ENCODE measurements around the gene INCENP.

INCENP gene

GRCh38 chr11:62148271-62148980, 24.6 kb downstream of the INCENP start:
- Histone ChIP-seq H3K4me3 (ENCODE audit: low read length) (no peak overlapping the region), H3K36me3 (ENCODE audit: control insufficient read depth, insufficient read depth, low read length) (peaks cover 45% of the 10 kb centered on the region), H3K27ac (ENCODE audit: low read depth, low read length) (no peak overlapping the region), H3K27me3 (ENCODE audit: control insufficient read depth, insufficient read depth, low read length) (no peaks in the 10 kb centered on the region), H3K4me1 (ENCODE audit: control insufficient read depth, insufficient read depth, low read length) (no peaks in the 10 kb centered on the region), H3K9ac (ENCODE audit: low read length) (no peak overlapping the region)

DNA sequence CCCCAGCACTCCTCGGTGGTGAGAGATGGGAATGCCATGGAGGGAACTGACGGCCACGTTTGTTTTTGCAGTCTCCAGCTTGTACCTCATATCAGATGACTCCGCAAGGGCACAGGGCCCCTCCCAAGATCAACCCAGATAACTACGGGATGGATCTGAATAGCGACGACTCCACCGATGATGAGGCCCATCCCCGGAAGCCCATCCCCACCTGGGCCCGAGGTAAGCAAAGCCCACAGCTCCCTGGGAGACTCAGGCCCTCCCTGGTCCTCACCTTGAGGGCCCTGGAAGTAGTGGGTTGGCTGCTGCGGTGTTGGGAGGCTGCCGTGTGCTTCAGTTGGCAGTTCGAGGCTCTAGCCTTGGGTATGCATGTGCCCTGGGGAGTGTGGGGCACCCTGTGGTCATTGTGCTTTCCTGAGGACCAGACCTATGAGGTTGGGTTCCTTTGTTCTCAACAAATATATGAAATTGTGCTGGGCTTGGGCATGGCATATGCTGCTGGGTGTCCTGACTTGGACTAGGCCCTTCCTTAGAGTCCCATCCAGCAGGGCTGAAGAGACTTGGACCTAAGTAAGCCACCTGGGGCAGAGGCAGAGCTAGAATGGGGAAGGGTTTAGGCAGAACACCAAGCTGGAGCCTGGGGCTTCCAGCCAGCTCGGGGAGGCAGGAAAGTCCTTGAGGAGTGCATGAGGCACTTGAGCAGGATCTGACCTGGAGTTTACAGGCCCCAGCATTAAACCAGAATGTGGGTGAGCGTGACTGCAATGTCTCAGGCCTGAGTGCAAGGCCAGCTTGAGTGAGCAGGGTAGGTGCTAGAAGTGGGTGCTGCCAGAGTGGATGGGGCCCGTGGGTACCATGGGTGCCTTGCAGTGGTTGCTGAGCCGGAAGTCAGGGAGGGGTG, 26.4 kb downstream of the INCENP start:
- Histone ChIP-seq H3K27me3 (ENCODE audit: control insufficient read depth, insufficient read depth, low read length) (no peaks in the 10 kb centered on the region), H3K4me1 (ENCODE audit: control insufficient read depth, insufficient read depth, low read length) (no peaks in the 10 kb centered on the region), H3K9ac (ENCODE audit: low read length) (no peak overlapping the region), H3K27ac (ENCODE audit: low read depth, low read length) (no peak overlapping the region), H3K4me3 (ENCODE audit: low read length) (no peak overlapping the region), H3K36me3 (ENCODE audit: control insufficient read depth, insufficient read depth, low read length) (peaks cover 43% of the 10 kb centered on the region)

- H3K27ac ChIP-seq (ENCODE audit: low read depth, low read length) = no peak overlapping the region
- no peak overlapping the region for H3K4me3 ChIP-seq (ENCODE audit: low read length)
- peaks cover 36% of the 10 kb centered on the region for H3K36me3 ChIP-seq (ENCODE audit: control insufficient read depth, insufficient read depth, low read length)
- H3K9ac ChIP-seq (ENCODE audit: low read length) = no peak overlapping the region
- H3K4me1 ChIP-seq (ENCODE audit: control insufficient read depth, insufficient read depth, low read length) = no peaks in the 10 kb centered on the region
- H3K27me3 ChIP-seq (ENCODE audit: control insufficient read depth, insufficient read depth, low read length) = no peaks in the 10 kb centered on the region
Observed at GRCh38 chr11:62150887-62151736, 27.3 kb downstream of the INCENP start.

DNA sequence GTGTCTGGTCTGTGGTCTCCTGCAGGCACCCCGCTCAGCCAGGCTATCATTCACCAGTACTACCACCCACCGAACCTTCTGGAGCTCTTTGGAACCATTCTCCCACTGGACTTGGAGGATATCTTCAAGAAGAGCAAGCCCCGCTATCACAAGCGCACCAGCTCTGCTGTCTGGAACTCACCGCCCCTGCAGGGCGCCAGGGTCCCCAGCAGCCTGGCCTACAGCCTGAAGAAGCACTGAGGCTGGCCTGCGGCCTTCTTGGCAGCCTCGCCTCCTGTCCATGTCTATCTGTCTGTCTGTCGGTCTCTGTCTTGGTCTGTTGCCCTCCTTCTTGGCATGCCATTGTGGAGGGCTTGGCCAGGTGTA, 27.9 kb downstream of the INCENP start:
- Histone ChIP-seq H3K9ac (ENCODE audit: low read length) (no peak overlapping the region), H3K4me3 (ENCODE audit: low read length) (no peak overlapping the region), H3K27me3 (ENCODE audit: control insufficient read depth, insufficient read depth, low read length) (no peaks in the 10 kb centered on the region), H3K27ac (ENCODE audit: low read depth, low read length) (no peak overlapping the region), H3K36me3 (ENCODE audit: control insufficient read depth, insufficient read depth, low read length) (peaks cover 32% of the 10 kb centered on the region), H3K4me1 (ENCODE audit: control insufficient read depth, insufficient read depth, low read length) (no peaks in the 10 kb centered on the region)

DNA sequence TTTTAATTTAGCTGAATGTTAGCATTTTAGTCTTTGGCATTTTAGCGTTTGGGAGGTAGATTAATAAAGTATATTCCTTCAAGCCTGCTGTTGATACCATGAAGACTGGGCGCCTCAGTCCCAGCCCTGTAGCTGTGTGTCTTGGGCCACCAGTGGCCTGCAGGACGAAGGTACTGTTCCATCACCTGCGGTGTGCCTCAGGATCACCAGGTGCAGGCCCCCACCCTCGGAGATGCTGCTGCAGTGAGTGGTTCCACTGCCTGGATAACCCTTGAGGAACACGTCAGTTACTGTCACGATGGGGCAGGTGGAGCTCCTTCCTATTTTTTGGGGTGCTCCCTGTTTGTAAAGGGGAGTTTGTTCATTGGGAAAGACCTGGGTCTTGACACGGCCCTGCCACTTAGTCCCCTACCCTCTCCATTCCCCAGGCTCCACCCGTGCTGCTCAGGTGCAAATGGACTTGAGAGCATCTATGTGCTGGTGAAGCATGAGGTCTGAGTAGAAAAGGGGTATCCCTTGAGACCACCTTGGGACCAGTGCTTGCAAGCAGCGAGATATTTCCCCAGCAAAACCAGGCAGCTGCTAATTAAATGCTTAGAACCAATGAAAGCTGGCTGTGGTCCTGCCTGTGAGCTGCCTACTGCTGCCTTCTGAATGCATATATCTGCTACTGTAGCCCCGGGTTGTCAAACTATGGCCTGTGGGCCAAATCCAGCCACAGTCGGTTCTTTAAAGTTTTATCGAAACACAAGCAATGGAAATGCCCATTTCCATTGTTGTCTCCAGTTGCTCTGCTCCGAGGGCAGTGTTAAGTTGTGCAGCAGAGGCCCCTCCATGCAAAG, 28.7 kb downstream of the INCENP start:
- Histone ChIP-seq H3K27me3 (ENCODE audit: control insufficient read depth, insufficient read depth, low read length) (no peaks in the 10 kb centered on the region), H3K36me3 (ENCODE audit: control insufficient read depth, insufficient read depth, low read length) (peaks cover 26% of the 10 kb centered on the region), H3K27ac (ENCODE audit: low read depth, low read length) (no peak overlapping the region), H3K9ac (ENCODE audit: low read length) (no peak overlapping the region), H3K4me3 (ENCODE audit: low read length) (no peak overlapping the region), H3K4me1 (ENCODE audit: control insufficient read depth, insufficient read depth, low read length) (no peaks in the 10 kb centered on the region)

- H3K36me3 ChIP-seq (ENCODE audit: control insufficient read depth, insufficient read depth, low read length) = peaks cover 23% of the 10 kb centered on the region
- no peak overlapping the region for H3K9ac ChIP-seq (ENCODE audit: low read length)
- no peak overlapping the region for H3K4me3 ChIP-seq (ENCODE audit: low read length)
- H3K27ac ChIP-seq (ENCODE audit: low read depth, low read length) = no peak overlapping the region
- H3K27me3 ChIP-seq (ENCODE audit: control insufficient read depth, insufficient read depth, low read length) = no peaks in the 10 kb centered on the region
- no peaks in the 10 kb centered on the region for H3K4me1 ChIP-seq (ENCODE audit: control insufficient read depth, insufficient read depth, low read length)
Observed at GRCh38 chr11:62153087-62153395, 29.2 kb downstream of the INCENP start.

DNA sequence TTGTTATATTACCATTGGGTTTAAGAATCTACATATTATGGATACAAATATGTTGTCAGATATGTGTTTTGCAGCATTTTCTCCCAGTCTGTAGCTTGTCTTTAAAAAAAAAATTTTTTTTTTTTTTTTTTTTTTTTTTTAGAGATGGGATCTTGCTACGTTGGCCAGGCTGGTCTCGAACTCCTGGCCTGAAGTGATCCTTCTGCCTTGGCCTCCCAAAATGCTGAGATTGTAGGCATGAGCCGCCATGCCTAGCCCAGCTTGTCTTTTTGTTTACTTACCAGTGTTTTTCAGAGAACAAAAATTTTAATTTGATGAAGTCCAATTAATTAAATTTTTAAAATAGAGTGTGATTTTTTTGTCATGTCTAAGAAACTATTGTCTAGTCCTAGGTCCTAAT, 29.8 kb downstream of the INCENP start:
- peaks cover 21% of the 10 kb centered on the region for H3K36me3 ChIP-seq (ENCODE audit: control insufficient read depth, insufficient read depth, low read length)
- H3K4me1 ChIP-seq (ENCODE audit: control insufficient read depth, insufficient read depth, low read length) = no peaks in the 10 kb centered on the region
- H3K9ac ChIP-seq (ENCODE audit: low read length) = no peak overlapping the region
- H3K27me3 ChIP-seq (ENCODE audit: control insufficient read depth, insufficient read depth, low read length) = no peaks in the 10 kb centered on the region
- H3K4me3 ChIP-seq (ENCODE audit: low read length) = no peak overlapping the region
- H3K27ac ChIP-seq (ENCODE audit: low read depth, low read length) = no peak overlapping the region

- no peak overlapping the region for H3K4me3 ChIP-seq (ENCODE audit: low read length)
- H3K27ac ChIP-seq (ENCODE audit: low read depth, low read length) = no peak overlapping the region
- no peaks in the 10 kb centered on the region for H3K27me3 ChIP-seq (ENCODE audit: control insufficient read depth, insufficient read depth, low read length)
- no peak overlapping the region for H3K9ac ChIP-seq (ENCODE audit: low read length)
- H3K4me1 ChIP-seq (ENCODE audit: control insufficient read depth, insufficient read depth, low read length) = no peaks in the 10 kb centered on the region
- peaks cover 2% of the 10 kb centered on the region for H3K36me3 ChIP-seq (ENCODE audit: control insufficient read depth, insufficient read depth, low read length)
Observed at GRCh38 chr11:62157603-62158002, 33.8 kb downstream of the INCENP start.

DNA sequence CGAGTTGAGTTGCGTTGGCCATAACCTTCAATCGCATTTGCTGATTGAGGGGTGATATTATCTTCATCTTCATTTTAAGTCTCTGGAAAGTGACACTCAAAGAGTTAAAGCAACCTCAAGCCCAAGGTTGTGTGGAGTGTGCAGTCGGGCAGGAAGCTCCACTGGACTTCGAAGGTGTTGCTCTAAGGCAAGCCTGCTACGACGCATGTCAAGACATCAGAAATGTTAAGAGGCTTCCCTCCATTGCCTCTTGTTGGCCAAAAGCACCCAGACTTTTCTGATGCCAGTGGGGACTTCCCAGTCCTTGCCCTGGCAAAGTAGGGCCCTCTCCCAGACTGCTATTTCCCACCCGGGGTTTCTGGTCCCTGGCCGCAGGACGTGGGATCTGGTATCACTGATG, 42.6 kb downstream of the INCENP start:
- Histone ChIP-seq H3K27ac (ENCODE audit: low read depth, low read length) (no peak overlapping the region), H3K36me3 (ENCODE audit: control insufficient read depth, insufficient read depth, low read length) (no peaks in the 10 kb centered on the region), H3K27me3 (ENCODE audit: control insufficient read depth, insufficient read depth, low read length) (no peaks in the 10 kb centered on the region), H3K4me1 (ENCODE audit: control insufficient read depth, insufficient read depth, low read length) (no peaks in the 10 kb centered on the region), H3K9ac (ENCODE audit: low read length) (no peak overlapping the region), H3K4me3 (ENCODE audit: low read length) (no peak overlapping the region)

DNA sequence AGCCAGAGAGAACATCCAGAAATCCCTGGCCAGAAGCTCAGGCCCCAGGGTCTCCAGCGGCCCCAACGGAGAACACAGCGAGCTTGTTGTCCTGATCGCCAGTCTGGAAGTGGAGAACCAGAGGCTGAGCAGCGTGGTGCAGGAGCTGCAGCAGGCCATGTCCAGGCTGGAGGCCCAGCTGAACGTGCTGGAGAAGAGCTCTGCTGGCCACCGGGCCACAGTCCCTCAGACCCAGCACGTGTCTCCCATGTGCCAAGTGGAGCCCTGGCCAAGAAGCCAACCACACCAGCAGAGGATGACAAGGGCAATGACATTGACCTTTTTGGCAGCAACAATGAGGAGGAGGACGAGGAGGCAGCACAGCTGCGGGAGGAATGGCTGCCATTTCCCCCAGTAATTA, 45.6 kb downstream of the INCENP start:
- Histone ChIP-seq H3K9ac (ENCODE audit: low read length) (no peak overlapping the region), H3K27me3 (ENCODE audit: control insufficient read depth, insufficient read depth, low read length) (no peaks in the 10 kb centered on the region), H3K36me3 (ENCODE audit: control insufficient read depth, insufficient read depth, low read length) (no peaks in the 10 kb centered on the region), H3K4me1 (ENCODE audit: control insufficient read depth, insufficient read depth, low read length) (no peaks in the 10 kb centered on the region), H3K4me3 (ENCODE audit: low read length) (no peak overlapping the region), H3K27ac (ENCODE audit: low read depth, low read length) (no peak overlapping the region)

- Histone ChIP-seq H3K4me3 (ENCODE audit: low read length) (no peak overlapping the region), H3K9ac (ENCODE audit: low read length) (no peak overlapping the region), H3K36me3 (ENCODE audit: control insufficient read depth, insufficient read depth, low read length) (no peaks in the 10 kb centered on the region), H3K27me3 (ENCODE audit: control insufficient read depth, insufficient read depth, low read length) (no peaks in the 10 kb centered on the region), H3K4me1 (ENCODE audit: control insufficient read depth, insufficient read depth, low read length) (no peaks in the 10 kb centered on the region), H3K27ac (ENCODE audit: low read depth, low read length) (no peak overlapping the region)
Observed at GRCh38 chr11:62169935-62170334, 46.1 kb downstream of the INCENP start.

GRCh38 chr11:62171261-62171723, 47.5 kb downstream of the INCENP start:
- Histone ChIP-seq H3K4me3 (ENCODE audit: low read length) (no peak overlapping the region), H3K27me3 (ENCODE audit: control insufficient read depth, insufficient read depth, low read length) (no peaks in the 10 kb centered on the region), H3K4me1 (ENCODE audit: control insufficient read depth, insufficient read depth, low read length) (no peaks in the 10 kb centered on the region), H3K36me3 (ENCODE audit: control insufficient read depth, insufficient read depth, low read length) (no peaks in the 10 kb centered on the region), H3K9ac (ENCODE audit: low read length) (no peak overlapping the region), H3K27ac (ENCODE audit: low read depth, low read length) (no peak overlapping the region)
